H1 (cell line): ENCODE results near the gene MIOX. TPM values are rescaled to one million over a fixed set of nuclear protein-coding genes. Genes with fewer than 3 reads are reported as not detected.

ENCODE experiments used
- CBX8 ChIP-seq: fragments of 300-800, 300-1000 bp; sonication (generic); IDR thresholded peaks from 2 replicates; pipeline ENCODE4 v1.7.1; 2016; ENCODE audit warnings: low read depth, low read length, borderline replicate concordance
- CEBPB ChIP-seq: IDR thresholded peaks from 2 replicates; pipeline ENCODE4 v1.6.1; 2012; ENCODE audit warnings: low read depth, low read length
- CHD1 ChIP-seq: IDR thresholded peaks from 2 replicates; pipeline ENCODE4 v1.6.1; 2012; ENCODE audit warnings: low read depth, low read length, improper control_type of control experiment
- CREB1 ChIP-seq: IDR thresholded peaks from 2 replicates; pipeline ENCODE4 v1.6.1; 2012; ENCODE audit warnings: inconsistent platforms
- EP300 ChIP-seq, 2 experiments: IDR thresholded peaks; 1 replicate in 1 of 2; 2 replicates in 1 of 2; pipeline ENCODE4 v1.6.1; 2011 to 2012; ENCODE audit warnings: low read depth in 2 of 2, low read length in 2 of 2, mild to moderate bottlenecking in 2 of 2, borderline replicate concordance in 1 of 2, inconsistent platforms in 1 of 2, moderate library complexity in 1 of 2
- EZH2 ChIP-seq: fragments of 200-600 bp; sonication (generic); IDR thresholded peaks from 2 replicates; pipeline ENCODE4 v1.7.1; 2012; ENCODE audit warnings: low read depth, mild to moderate bottlenecking, moderate library complexity, low read length, inconsistent platforms; ENCODE audit not compliant: severe bottlenecking
- HDAC6 ChIP-seq: IDR thresholded peaks from one replicate; pipeline ENCODE4 v1.7.1; 2012; ENCODE audit warnings: low read depth, mild to moderate bottlenecking, inconsistent platforms, low read length, moderate library complexity
- JUND ChIP-seq: IDR thresholded peaks from 2 replicates; pipeline ENCODE4 v1.6.1; 2011; ENCODE audit warnings: mild to moderate bottlenecking, improper control_type of control experiment, low read length
- KDM1A ChIP-seq: fragments of 200-600, 300-600 bp; sonication (generic); IDR thresholded peaks from 2 replicates; pipeline ENCODE4 v1.7.1; 2016; ENCODE audit warnings: mild to moderate bottlenecking, low read length, borderline replicate concordance
- KDM5A ChIP-seq: fragments of 200-600 bp; IDR thresholded peaks from 2 replicates; pipeline ENCODE4 v1.7.1; 2012; ENCODE audit warnings: mild to moderate bottlenecking, low read length, inconsistent platforms, mixed read lengths
- NRF1 ChIP-seq: IDR thresholded peaks from 2 replicates; pipeline ENCODE4 v1.6.1; 2011; ENCODE audit warnings: mild to moderate bottlenecking, low read depth, low read length, improper control_type of control experiment
- POLR2A ChIP-seq, 2 experiments: IDR thresholded peaks; 1 replicate in 1 of 2; 2 replicates in 1 of 2; pipeline ENCODE4 v1.6.1; 2011; ENCODE audit warnings: low read depth in 2 of 2, low read length in 2 of 2, mild to moderate bottlenecking in 2 of 2; ENCODE audit errors: control extremely low read depth in 1 of 2
- RNF2 ChIP-seq: fragments of 200-900, 300-1000 bp; sonication (generic); IDR thresholded peaks from 2 replicates; pipeline ENCODE4 v1.7.1; 2016; ENCODE audit warnings: borderline replicate concordance, low read depth, mild to moderate bottlenecking, antibody characterized with exemption, low read length; ENCODE audit not compliant: poor library complexity, severe bottlenecking; ENCODE audit errors: missing control alignments
- SP2 ChIP-seq: IDR thresholded peaks from 2 replicates; pipeline ENCODE4 v1.6.1; 2012; ENCODE audit warnings: mild to moderate bottlenecking, low read length, inconsistent platforms
- SRF ChIP-seq: IDR thresholded peaks from 2 replicates; pipeline ENCODE4 v1.6.1; 2011; ENCODE audit warnings: mild to moderate bottlenecking, low read depth, low read length, moderate library complexity
- TEAD4 ChIP-seq: IDR thresholded peaks from 2 replicates; pipeline ENCODE4 v1.6.1; 2012; ENCODE audit warnings: low read depth, low read length, inconsistent platforms, mixed read lengths
- ZNF274 ChIP-seq: IDR thresholded peaks from 2 replicates; pipeline ENCODE4 v1.7.0; 2012; ENCODE audit warnings: low read length, borderline replicate concordance; ENCODE audit errors: extremely low read depth
- polyA plus RNA-seq, 7 experiments: library from polyadenylated mRNA; depleted of rRNA in 3 of 7; stranded (reverse) in 5 of 7; unstranded in 2 of 7; fragments of >200 nt in 5 of 7; fragments of 200-250 nt in 2 of 7; gene quantifications; 1 replicate in 5 of 7; 2 replicates in 1 of 7; 4 replicates in 1 of 7; pipeline versions ENCODE4 v1.2.1 to v1.2.3, GENCODE V29; 2011 to 2013; ENCODE audit warnings: missing spikeins in 2 of 7, mixed read lengths in 2 of 7
- total RNA-seq: library from RNA; stranded (reverse); fragmentation: NEBNext Ultra II Directional; extraction: Animal tissue kit (Norgen Biotek cat#: 25700); gene quantifications from 2 replicates; pipeline ENCODE4 v1.2.1, GENCODE V29; 2021
- TF ChIP-seq, protein P1 (sequence below): IDR thresholded peaks from 2 replicates; pipeline ENCODE4 v1.6.1; 2011; ENCODE audit warnings: low read depth, mild to moderate bottlenecking, low read length; ENCODE audit not compliant: insufficient read depth
- TF ChIP-seq, protein P2 (sequence below): IDR thresholded peaks from 2 replicates; pipeline ENCODE4 v1.6.1; 2012; ENCODE audit warnings: inconsistent platforms
- TF ChIP-seq, protein P3 (sequence below), 3 experiments: IDR thresholded peaks; 1 replicate in 2 of 3; 2 replicates in 1 of 3; pipeline versions ENCODE4 v1.5.1 to v1.6.1; 2011; ENCODE audit warnings: low read length in 3 of 3, mild to moderate bottlenecking in 3 of 3, inconsistent platforms in 2 of 3, low read depth in 1 of 3, moderate library complexity in 1 of 3; ENCODE audit not compliant: insufficient read depth in 1 of 3; ENCODE audit errors: control extremely low read depth in 1 of 3

MIOX gene
- total and polyA plus RNA-seq, 2 of the 8 experiments (the other 6 are each of a cell fraction or from before 2014, with no cell fraction given), result 0.30 to 0.32 TPM

DNA sequence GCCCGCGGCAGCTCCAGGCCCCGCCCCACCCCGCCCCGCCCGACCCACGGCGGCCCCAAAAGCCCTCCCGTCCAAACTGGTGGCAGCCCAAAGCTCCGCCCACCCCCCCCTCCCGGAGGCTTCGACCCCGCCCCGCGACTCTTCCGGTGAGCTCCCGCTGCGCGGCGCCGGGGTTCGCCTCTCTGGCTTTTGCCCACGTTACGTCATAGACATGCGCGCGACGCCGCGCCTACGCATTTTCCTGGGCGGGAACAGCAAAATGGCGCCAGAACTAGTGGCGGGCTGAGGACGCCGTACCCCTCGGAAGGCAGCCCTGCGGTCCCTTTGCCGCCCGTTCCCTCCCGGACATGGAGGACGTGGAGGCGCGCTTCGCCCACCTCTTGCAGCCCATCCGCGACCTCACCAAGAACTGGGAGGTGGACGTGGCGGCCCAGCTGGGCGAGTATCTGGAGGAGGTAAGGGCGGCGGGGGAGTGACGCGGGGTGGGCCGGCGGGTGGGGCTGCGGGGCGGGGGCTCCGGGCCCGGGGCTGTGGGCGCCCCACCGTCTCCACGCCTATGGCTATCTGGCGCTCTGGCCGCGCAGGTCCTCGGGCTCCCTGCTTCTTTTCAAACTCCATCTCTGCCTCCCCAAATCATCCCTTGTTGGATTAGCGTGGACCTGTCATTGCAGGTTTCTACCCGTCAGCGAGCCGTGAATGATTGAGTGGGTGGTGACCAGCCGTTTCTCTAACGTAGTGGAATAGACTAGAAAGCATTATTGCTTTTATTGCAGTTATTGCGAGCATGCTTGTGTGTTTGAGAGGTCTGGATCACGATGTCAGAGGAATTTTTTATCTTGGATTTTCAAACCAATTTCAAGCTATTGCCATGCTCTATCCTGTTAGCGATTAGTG is 21.6 kb downstream of the MIOX start, which contains the start of gene NCAPH2 (continued):
- TF ChIP-seq HDAC6 (no peak), CREB1 (peak; percentile 99), POLR2A (IDR thresholded peaks at IDR 0.05; ENCODE audit: control extremely low read depth in 1 of 2, low read depth in 2 of 2, low read length in 2 of 2) (peak in 1 of 2 experiments; percentile 96; a peak in 2 of 3 replicates), SRF (peak; percentile 79), KDM1A (no peak), NRF1 (peak; percentile 26; the same call in 1 of the 2 replicates), TEAD4 (no peak), JUND (peak; percentile 49; the same call in 1 of the 2 replicates), SP2 (no peak), CBX8 (no peak), CHD1 (no peak), EZH2 (no peak), KDM5A (peak; percentile 99), CEBPB (peak; percentile 38; the same call in 1 of the 2 replicates), ZNF274 (no peak), EP300 (IDR thresholded peaks at IDR 0.05; ENCODE audit: borderline replicate concordance in 1 of 2, low read depth in 2 of 2, low read length in 2 of 2) (peak in 1 of 2 experiments; percentile 44; a peak in 1 of 3 replicates), RNF2 (no peak)
- TF ChIP-seq, protein P1, sequence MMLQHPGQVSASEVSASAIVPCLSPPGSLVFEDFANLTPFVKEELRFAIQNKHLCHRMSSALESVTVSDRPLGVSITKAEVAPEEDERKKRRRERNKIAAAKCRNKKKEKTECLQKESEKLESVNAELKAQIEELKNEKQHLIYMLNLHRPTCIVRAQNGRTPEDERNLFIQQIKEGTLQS, result peak; percentile 83
- TF ChIP-seq, protein P2, sequence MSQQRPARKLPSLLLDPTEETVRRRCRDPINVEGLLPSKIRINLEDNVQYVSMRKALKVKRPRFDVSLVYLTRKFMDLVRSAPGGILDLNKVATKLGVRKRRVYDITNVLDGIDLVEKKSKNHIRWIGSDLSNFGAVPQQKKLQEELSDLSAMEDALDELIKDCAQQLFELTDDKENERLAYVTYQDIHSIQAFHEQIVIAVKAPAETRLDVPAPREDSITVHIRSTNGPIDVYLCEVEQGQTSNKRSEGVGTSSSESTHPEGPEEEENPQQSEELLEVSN, result peak; percentile 57; the same call in 1 of the 2 replicates
- TF ChIP-seq, protein P3, sequence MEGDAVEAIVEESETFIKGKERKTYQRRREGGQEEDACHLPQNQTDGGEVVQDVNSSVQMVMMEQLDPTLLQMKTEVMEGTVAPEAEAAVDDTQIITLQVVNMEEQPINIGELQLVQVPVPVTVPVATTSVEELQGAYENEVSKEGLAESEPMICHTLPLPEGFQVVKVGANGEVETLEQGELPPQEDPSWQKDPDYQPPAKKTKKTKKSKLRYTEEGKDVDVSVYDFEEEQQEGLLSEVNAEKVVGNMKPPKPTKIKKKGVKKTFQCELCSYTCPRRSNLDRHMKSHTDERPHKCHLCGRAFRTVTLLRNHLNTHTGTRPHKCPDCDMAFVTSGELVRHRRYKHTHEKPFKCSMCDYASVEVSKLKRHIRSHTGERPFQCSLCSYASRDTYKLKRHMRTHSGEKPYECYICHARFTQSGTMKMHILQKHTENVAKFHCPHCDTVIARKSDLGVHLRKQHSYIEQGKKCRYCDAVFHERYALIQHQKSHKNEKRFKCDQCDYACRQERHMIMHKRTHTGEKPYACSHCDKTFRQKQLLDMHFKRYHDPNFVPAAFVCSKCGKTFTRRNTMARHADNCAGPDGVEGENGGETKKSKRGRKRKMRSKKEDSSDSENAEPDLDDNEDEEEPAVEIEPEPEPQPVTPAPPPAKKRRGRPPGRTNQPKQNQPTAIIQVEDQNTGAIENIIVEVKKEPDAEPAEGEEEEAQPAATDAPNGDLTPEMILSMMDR (IDR thresholded peaks at IDR 0.05; ENCODE audit: control extremely low read depth in 1 of 3, insufficient read depth in 1 of 3, low read depth in 1 of 3, low read length in 3 of 3), result no peak
